ENCODE results near the gene NCAPH2. TPM values are rescaled to one million over a fixed set of nuclear protein-coding genes. Genes with fewer than 3 reads are reported as not detected.

Gene NCAPH2
- total and polyA plus RNA-seq, 9 of the 15 experiments (the other 6 are each of a cell fraction or from before 2014, with no cell fraction given), result 3.6 to 88.6 (median 32.4) TPM

DNA sequence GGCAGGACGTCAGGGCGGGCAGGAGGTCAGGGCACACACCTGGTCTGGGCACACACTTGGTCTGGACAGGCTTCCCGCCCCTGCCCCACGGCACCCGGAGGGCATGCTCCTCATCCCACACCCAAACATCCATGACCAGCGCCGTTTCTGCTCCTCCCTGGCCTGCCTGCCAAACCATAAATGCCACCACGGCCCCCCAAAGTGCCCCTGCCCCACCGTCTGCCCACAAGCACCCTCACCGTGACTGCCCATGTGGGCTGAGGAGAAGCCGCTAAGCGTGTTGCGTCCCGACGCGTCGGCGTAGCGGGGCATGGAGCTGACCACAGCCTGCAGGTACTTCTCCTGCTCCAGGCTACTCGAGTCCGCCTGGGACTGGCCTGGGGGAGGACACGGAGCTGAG is 49.0 kb upstream of the NCAPH2 start:
- in situ Hi-C loops (cut with MboI), result no loop called here
- Histone ChIP-seq H3K4me3 (no peak overlapping the region), H3K4me2 (ENCODE audit: insufficient read depth, low read length) (no peak overlapping the region), H3K79me2 (ENCODE audit: control insufficient read depth, insufficient read depth, low read length) (no peaks in the 10 kb centered on the region), H4K20me1 (replicated peaks; ENCODE audit: control insufficient read depth, insufficient read depth, low read length) (no peaks in the 10 kb centered on the region), H3K9me3 (replicated peaks; ENCODE audit: control insufficient read depth, insufficient read depth, low read depth, low read length) (no peaks in the 10 kb centered on the region), H3K9me1 (ENCODE audit: control insufficient read depth, insufficient read depth, low read length) (no peaks in the 10 kb centered on the region), H2AFZ (ENCODE audit: low read depth, low read length) (no peak overlapping the region), H3K4me1 (replicated peaks in 1 of 2; ENCODE audit: control insufficient read depth in 2 of 2, insufficient read depth in 2 of 2, low read length in 2 of 2) (peaks cover 0 to 4% of the 10 kb centered on the region in 2 experiments; a peak in 1 of 5 replicates), H3K27me3 (ENCODE audit: control insufficient read depth in 2 of 2, insufficient read depth in 2 of 2, low read length in 2 of 2) (no peaks in the 10 kb centered on the region), H3K36me3 (ENCODE audit: control insufficient read depth, insufficient read depth, low read length) (peaks cover 62% of the 10 kb centered on the region; the same call in 1 of the 3 replicates), H3K9ac (ENCODE audit: insufficient read depth in 1 of 2, low read depth in 2 of 2, low read length in 2 of 2) (no peak overlapping the region), H3K27ac (ENCODE audit: extremely low read depth, low read depth, low read length) (no peak overlapping the region)
- ATAC-seq (no peak), FAIRE-seq (no peak), DNase-seq (ENCODE audit: extremely low read depth in 1 of 4, low spot score in 3 of 4) (no peak)
- intact Hi-C loops (cut with micrococcal nuclease), result no loop called here
- BruUV-seq (replicated peaks), result no TSS peak
- POLR2A ChIA-PET, result interaction anchor here (0.6 to 0.7 kb wide), 2 partner anchors 9 to 26 kb away, joined by 3 read pairs; no protein-coding TSS in a partner anchor
- CTCF ChIA-PET (ENCODE audit: low intra/inter-chr PET ratio), result no interaction called here
- WGBS (ENCODE audit: insufficient coverage, low coverage, missing lambda C conversion rate), result 91% methylated on average over 11 of the region's 22 CpGs
- TF ChIP-seq, protein P1, sequence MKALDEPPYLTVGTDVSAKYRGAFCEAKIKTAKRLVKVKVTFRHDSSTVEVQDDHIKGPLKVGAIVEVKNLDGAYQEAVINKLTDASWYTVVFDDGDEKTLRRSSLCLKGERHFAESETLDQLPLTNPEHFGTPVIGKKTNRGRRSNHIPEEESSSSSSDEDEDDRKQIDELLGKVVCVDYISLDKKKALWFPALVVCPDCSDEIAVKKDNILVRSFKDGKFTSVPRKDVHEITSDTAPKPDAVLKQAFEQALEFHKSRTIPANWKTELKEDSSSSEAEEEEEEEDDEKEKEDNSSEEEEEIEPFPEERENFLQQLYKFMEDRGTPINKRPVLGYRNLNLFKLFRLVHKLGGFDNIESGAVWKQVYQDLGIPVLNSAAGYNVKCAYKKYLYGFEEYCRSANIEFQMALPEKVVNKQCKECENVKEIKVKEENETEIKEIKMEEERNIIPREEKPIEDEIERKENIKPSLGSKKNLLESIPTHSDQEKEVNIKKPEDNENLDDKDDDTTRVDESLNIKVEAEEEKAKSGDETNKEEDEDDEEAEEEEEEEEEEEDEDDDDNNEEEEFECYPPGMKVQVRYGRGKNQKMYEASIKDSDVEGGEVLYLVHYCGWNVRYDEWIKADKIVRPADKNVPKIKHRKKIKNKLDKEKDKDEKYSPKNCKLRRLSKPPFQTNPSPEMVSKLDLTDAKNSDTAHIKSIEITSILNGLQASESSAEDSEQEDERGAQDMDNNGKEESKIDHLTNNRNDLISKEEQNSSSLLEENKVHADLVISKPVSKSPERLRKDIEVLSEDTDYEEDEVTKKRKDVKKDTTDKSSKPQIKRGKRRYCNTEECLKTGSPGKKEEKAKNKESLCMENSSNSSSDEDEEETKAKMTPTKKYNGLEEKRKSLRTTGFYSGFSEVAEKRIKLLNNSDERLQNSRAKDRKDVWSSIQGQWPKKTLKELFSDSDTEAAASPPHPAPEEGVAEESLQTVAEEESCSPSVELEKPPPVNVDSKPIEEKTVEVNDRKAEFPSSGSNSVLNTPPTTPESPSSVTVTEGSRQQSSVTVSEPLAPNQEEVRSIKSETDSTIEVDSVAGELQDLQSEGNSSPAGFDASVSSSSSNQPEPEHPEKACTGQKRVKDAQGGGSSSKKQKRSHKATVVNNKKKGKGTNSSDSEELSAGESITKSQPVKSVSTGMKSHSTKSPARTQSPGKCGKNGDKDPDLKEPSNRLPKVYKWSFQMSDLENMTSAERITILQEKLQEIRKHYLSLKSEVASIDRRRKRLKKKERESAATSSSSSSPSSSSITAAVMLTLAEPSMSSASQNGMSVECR (CRISPR knock-in tag; IDR thresholded peaks at IDR 0.05), result no peak
- TF ChIP-seq, protein P2, sequence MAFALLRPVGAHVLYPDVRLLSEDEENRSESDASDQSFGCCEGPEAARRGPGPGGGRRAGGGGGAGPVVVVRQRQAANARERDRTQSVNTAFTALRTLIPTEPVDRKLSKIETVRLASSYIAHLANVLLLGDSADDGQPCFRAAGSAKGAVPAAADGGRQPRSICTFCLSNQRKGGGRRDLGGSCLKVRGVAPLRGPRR (CRISPR knock-in tag; IDR thresholded peaks at IDR 0.05), result no peak
- TF ChIP-seq ZNF282 (CRISPR knock-in tag; IDR thresholded peaks at IDR 0.05) (no peak), SIRT6 (IDR thresholded peaks at IDR 0.05; ENCODE audit: low read depth, low read length) (no peak), NELFE (IDR thresholded peaks at IDR 0.05; ENCODE audit: insufficient read depth, insufficient read length) (no peak), SREBF2 (CRISPR knock-in tag; IDR thresholded peaks at IDR 0.05) (no peak), HCFC1 (IDR thresholded peaks at IDR 0.05; ENCODE audit: low read depth, low read length) (no peak), ADNP (tag; IDR thresholded peaks at IDR 0.05) (no peak), TEAD2 (tag; IDR thresholded peaks at IDR 0.05) (no peak)
